ENCODE measurements around the gene FAM149B1.
"Not testable (repeated sequence)": the region's sequence is repeated elsewhere in the genome, so short reads cannot be mapped to it uniquely, and the experiment has no call there.

Gene FAM149B1

DNA sequence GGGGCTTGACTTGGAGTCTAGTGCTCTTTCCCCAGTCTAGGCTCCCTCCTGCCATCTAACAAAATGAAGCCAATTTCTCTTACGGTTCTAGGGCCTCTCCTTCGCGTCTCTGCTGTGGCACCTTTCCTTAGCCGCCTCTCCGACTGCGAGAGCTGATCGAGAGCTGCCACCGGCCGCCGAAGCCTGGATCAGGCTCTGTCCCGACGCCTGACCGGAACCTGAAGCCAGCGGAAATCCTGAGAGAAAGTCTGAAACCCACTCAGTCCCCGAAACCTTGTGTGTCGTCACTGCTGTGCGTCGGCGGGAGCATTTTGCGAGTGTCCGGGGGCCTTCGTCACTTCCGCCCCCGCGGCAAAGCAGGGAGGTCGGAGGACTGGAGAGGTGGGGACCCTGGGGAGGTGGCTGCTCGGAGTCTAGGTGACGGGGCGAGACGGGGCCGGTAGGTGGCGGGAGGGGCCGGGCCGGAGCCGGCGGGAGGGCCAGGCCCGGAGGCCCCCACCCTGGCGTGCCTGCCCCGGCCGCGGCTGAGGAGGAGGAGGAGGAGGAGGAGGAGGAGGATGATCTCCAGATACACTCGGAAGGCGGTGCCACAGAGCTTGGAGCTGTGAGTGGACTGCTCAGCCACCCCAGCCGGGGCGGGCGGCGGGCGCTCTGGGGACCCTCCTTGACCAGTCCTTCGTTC lies at the start of gene FAM149B1, which contains the start of gene ECD:
Gene FAM149B1 (plus strand): TSS at position 337 of the 682 bp plus-strand sequence. CDS start 221 bp downstream, at position 558.
Gene ECD (minus strand): TSS at position 226 of the 682 bp plus-strand sequence. CDS start 4,071 bp downstream, outside the sequence.
- peak; percentile 90 for DNase-seq (ENCODE audit: low read depth)

- no peak for DNase-seq (ENCODE audit: low read depth)
Observed at GRCh38 chr10:73119457-73119856, 48.5 kb upstream of the FAM149B1 start.

- DNase-seq (ENCODE audit: low read depth), result no peak
Observed at GRCh38 chr10:73119952-73120351, 48.0 kb upstream of the FAM149B1 start.

- no peak for DNase-seq (ENCODE audit: low read depth)
Observed at GRCh38 chr10:73126343-73126742, 41.6 kb upstream of the FAM149B1 start.

GRCh38 chr10:73131301-73131700 lies 36.6 kb upstream of the FAM149B1 start:
- DNase-seq (ENCODE audit: low read depth), result no peak

- DNase-seq (ENCODE audit: low read depth), result no peak
Observed at GRCh38 chr10:73131913-73132686, 35.8 kb upstream of the FAM149B1 start.

DNA sequence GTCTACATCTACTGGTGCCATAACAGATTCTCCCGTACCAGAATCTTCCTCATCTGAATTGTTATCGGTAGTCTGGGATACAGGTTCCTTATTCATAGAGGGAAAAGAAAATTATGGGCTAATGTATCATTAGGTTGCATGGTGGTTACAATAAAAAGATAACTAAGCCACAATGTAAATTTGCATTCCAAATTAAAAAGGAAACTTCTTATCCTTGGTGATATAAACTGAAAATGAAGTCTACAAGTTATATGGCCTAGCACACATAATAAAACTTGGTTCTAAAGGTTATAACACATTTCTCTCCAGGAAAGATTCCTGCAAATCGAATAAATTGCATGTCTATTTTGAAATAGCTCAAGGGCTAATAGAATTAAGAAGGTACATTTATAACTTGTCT lies 33.2 kb upstream of the FAM149B1 start:
- DNase-seq (ENCODE audit: low read depth), result no peak

GRCh38 chr10:73136627-73137026 lies 31.3 kb upstream of the FAM149B1 start:
- DNase-seq (ENCODE audit: low read depth), result no peak

- DNase-seq (ENCODE audit: low read depth), result no peak
Observed at GRCh38 chr10:73139251-73139650, 28.7 kb upstream of the FAM149B1 start.

DNA sequence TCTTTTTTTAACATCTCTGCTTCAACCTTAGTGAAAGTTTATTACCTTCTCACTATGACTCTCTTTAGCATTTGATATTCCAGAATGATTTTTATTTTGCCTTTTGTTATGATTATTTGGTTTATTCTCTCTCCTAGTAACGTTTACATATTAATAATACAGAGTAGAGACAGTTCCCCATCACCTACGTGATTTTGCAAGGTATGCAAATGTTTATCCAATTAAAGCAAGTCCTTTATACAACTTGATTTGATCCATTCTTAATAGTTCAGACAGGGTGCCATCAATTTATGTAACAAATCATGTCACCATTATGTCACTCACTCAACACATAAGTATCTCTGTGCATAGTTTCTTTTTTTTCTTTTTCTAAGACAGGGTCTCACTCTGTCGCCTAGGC lies 26.3 kb upstream of the FAM149B1 start:
- no peak for DNase-seq (ENCODE audit: low read depth)

DNA sequence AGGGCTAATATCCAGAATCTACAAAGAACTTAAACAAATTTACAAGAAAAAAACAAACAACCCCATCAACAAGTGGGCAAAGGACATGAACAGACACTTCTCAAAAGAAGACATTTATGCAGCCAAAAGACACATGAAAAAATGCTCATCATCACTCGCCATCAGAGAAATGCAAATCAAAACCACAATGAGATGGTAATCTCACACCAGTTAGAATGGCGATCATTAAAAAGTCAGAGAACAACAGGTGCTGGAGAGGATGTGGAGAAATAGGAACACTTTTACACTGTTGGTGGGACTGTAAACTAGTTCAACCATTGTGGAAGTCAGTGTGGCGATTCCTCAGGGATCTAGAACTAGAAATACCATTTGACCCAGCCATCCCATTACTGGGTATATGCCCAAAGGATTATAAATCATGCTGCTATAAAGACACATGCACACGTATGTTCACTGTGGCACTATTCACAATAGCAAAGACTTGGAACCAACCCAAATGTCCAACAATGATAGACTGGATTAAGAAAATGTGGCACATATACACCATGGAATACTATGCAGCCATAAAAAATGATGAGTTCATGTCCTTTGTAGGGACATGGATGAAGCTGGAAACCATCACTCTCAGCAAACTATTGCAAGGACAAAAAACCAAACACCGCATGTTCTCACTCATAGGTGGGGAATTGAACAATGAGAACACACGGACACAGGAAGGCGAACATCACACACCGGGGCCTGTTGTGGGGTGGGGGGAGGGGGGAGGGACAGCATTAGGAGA lies 17.1 kb upstream of the FAM149B1 start:
- DNase-seq (ENCODE audit: low read depth), result not testable (repeated sequence)

DNA sequence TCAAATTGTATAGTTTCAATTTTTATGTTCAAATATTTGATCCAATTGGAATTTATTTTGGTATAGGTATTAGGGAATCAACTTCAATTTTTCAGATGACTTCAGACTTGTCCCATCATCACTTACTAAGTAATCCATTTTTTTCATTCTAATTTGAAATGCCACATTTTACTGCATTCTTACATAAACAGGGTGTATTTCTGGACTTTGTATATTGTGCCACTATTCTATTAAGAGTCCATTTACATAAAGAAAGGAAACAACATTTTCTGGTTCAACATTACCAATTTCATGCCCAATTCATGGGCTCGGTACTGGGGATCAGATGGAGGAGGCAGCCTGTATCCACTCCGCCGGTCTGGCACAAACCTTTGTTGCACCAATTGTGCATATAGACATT lies 15.9 kb upstream of the FAM149B1 start:
- no peak for DNase-seq (ENCODE audit: low read depth)

DNA sequence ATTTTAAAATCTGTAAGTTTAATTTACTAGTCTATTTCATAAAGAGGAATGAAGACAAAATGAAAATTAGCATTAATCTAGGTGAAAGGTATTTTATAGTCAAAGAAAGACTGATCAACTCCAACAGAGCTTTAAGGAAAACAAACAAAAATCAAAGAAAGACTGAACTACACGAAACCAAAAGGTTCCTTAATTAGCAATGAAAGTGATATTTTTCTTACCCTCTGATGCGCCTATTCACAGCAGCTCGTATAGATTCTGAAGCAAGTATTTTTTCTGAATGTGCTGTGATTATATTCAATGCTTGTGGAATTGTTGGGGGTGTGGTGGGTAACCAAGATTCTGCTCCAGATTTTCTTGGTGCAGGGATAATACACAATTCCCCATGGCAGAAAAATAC lies 11.9 kb upstream of the FAM149B1 start:
- DNase-seq (ENCODE audit: low read depth), result no peak

DNA sequence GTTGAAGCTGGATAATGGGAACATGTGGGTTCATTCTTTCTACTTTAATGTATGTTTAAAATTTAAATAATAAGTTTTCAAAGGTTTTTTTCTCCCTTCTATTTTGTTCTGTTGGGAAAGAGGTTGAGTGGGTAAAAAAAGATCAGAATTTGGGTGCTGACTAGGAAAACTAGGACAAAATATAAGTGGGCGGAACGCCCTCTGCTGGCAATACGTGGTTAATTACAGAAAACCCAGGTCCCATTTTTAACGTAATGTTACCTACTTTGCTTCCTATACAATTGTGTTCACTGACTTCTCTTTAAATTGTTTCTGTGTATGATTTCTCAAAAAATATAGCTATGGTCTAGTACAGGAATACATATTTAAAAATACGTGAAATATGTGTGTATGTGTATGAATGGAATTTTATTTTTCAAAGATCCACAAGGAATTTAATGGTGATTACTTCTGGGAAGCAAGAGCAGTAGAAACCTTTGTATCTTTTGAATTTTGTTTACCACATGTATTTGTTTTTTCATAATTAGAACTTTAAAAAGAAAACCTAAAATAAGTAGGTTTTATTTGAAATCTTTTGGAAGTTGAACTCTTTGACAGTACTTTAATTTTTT lies 8.8 kb upstream of the FAM149B1 start:
- peak; percentile 22 for DNase-seq (ENCODE audit: low read depth)

GRCh38 chr10:73161079-73161478 lies 6.8 kb upstream of the FAM149B1 start:
- no peak for DNase-seq (ENCODE audit: low read depth)

GRCh38 chr10:73161662-73162061 lies 6.3 kb upstream of the FAM149B1 start:
- no peak for DNase-seq (ENCODE audit: low read depth)

DNA sequence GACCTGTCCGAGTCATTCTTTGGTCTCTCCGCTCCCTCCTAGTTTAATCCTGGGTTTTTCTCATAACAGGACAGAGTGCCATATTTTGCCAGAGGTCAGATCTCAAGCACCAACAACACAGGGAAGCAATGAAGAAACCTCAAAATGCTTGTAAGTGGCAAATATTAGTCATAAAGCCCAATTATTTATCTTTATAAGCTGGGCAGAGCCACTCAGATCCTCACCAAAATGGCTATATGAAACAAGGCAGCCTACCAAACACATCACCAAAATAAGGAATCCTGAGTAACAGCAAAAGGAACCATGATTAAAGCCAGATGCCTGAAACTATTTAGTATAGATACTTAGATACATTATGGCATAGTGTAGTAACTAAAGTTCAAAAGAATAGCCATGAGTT lies 4.8 kb upstream of the FAM149B1 start:
- no peak for DNase-seq (ENCODE audit: low read depth)

DNA sequence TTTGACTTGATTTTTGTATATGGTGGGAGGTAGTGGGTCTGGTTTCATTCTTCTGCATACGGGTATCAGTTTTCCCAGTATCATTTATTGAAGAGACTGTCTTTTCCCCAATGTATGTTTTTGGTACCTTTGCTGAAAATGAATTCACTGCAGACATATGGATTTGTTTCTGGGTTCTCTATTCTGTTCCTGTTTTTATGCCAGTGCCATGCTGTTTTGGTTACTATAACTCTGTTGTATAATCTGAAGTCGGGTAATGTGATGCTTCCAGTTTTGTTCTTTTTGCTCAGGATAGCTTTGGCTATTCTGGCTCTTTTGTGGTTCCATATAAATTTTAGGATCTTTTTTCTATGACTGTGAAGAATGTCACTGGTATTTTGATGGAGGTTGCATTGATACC lies 947 bp upstream of the FAM149B1 start:
- no peak for DNase-seq (ENCODE audit: low read depth)

DNA sequence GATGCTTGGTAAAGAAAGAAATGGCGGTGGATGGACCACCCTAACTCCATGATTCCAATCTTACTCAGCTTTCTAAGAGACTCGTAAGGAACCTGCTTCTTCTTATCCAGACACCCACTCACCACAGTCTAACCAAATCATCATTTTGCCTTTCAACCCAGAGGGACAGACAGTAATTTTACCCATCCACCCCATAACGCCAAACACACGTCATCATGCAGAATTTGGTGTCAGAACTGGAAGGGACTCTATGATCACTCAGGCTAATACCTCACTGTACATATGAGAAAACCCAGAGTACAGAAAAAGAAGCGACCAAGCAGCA lies 499 bp upstream of the FAM149B1 start:
- DNase-seq (ENCODE audit: low read depth), result peak; percentile 4

GRCh38 chr10:73168465-73168803 lies 515 bp downstream of the FAM149B1 start:
- no peak for DNase-seq (ENCODE audit: low read depth)

GRCh38 chr10:73169320-73169719 lies 1.4 kb downstream of the FAM149B1 start:
- no peak for DNase-seq (ENCODE audit: low read depth)

- no peak for DNase-seq (ENCODE audit: low read depth)
Observed at GRCh38 chr10:73172867-73173266, 4.9 kb downstream of the FAM149B1 start.
